ENCODE results near the gene FSD1. TPM values are rescaled to one million over a fixed set of nuclear protein-coding genes. Genes with fewer than 3 reads are reported as not detected.

The FSD1 gene
- total and polyA plus RNA-seq, 9 of the 15 experiments (the other 6 are each of a cell fraction or from before 2014, with no cell fraction given), result 0.11 to 1.9 (median 0.94) TPM; not detected in 1

DNA sequence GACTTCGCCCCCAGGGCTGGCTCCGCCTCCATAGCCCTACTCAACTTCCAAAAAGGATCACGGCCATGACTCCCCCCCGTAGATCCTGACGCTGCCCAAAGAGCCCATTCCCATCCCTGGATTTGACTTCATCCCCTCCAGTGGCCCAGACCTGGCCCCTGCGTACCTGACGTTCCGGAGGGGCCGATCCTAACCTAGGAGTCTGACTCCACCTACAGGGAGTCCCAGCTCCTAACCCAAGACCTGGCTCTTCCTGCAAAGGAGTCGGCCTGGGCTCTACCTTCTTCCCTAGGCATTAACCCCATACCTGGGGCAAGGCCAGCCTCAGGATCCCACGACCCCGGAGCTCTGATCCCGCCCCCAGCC lies 23.5 kb downstream of the FSD1 start:
- CTCF ChIA-PET (ENCODE audit: low intra/inter-chr PET ratio), result no interaction called here
- TF ChIP-seq CTBP1 (IDR thresholded peaks at IDR 0.05; ENCODE audit: borderline replicate concordance), result peak; percentile 27; the same call in 1 of the 2 replicates
- TF ChIP-seq, protein P1, sequence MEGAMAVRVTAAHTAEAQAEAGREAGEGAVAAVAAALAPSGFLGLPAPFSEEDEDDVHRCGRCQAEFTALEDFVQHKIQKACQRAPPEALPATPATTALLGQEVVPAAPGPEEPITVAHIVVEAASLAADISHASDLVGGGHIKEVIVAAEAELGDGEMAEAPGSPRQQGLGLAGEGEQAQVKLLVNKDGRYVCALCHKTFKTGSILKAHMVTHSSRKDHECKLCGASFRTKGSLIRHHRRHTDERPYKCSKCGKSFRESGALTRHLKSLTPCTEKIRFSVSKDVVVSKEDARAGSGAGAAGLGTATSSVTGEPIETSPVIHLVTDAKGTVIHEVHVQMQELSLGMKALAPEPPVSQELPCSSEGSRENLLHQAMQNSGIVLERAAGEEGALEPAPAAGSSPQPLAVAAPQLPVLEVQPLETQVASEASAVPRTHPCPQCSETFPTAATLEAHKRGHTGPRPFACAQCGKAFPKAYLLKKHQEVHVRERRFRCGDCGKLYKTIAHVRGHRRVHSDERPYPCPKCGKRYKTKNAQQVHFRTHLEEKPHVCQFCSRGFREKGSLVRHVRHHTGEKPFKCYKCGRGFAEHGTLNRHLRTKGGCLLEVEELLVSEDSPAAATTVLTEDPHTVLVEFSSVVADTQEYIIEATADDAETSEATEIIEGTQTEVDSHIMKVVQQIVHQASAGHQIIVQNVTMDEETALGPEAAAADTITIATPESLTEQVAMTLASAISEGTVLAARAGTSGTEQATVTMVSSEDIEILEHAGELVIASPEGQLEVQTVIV (CRISPR knock-in tag; IDR thresholded peaks at IDR 0.05; ENCODE audit: borderline replicate concordance), result peak; percentile 48; the same call in 1 of the 2 replicates
- no peak for TF ChIP-seq HDAC8 (tag; IDR thresholded peaks at IDR 0.05)
- TF ChIP-seq LCOR (CRISPR knock-in tag; IDR thresholded peaks at IDR 0.05), result peak; percentile 61; the same call in 1 of the 2 replicates
- no peak for TF ChIP-seq BRF1 (IDR thresholded peaks at IDR 0.05; ENCODE audit: borderline replicate concordance, extremely low read depth, insufficient read length)
- no peak for TF ChIP-seq HIVEP1 (CRISPR knock-in tag; IDR thresholded peaks at IDR 0.05)
- no peak for TF ChIP-seq TEAD1 (CRISPR knock-in tag; IDR thresholded peaks at IDR 0.05)
- TF ChIP-seq, protein P2, sequence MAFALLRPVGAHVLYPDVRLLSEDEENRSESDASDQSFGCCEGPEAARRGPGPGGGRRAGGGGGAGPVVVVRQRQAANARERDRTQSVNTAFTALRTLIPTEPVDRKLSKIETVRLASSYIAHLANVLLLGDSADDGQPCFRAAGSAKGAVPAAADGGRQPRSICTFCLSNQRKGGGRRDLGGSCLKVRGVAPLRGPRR (CRISPR knock-in tag; IDR thresholded peaks at IDR 0.05), result no peak
- no peak for TF ChIP-seq ZNF174 (CRISPR knock-in tag; IDR thresholded peaks at IDR 0.05)
- TF ChIP-seq ZSCAN29 (IDR thresholded peaks at IDR 0.05), result no peak
- no peak for TF ChIP-seq U2AF2 (optimal IDR thresholded peaks at IDR 0.05; ENCODE audit: low read depth, low read length)
- no peak for TF ChIP-seq SMAD3 (CRISPR knock-in tag; conservative IDR thresholded peaks at IDR 0.05)
- peak; percentile 52 for TF ChIP-seq HNRNPLL (IDR thresholded peaks at IDR 0.05; ENCODE audit: low read depth, low read length, poor library complexity, severe bottlenecking)
- no peak for TF ChIP-seq POLR2H (tag; IDR thresholded peaks at IDR 0.05; ENCODE audit: low read depth)
- TF ChIP-seq, protein P3, sequence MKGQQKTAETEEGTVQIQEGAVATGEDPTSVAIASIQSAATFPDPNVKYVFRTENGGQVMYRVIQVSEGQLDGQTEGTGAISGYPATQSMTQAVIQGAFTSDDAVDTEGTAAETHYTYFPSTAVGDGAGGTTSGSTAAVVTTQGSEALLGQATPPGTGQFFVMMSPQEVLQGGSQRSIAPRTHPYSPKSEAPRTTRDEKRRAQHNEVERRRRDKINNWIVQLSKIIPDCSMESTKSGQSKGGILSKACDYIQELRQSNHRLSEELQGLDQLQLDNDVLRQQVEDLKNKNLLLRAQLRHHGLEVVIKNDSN (CRISPR knock-in tag; IDR thresholded peaks at IDR 0.05), result no peak
- TF ChIP-seq JUN (IDR thresholded peaks at IDR 0.05; ENCODE audit: borderline replicate concordance, low read depth, low read length), result no peak
- no peak for TF ChIP-seq JUN (CRISPR knock-in tag; IDR thresholded peaks at IDR 0.05; ENCODE audit: borderline replicate concordance)
- TF ChIP-seq ZNF24 (IDR thresholded peaks at IDR 0.05), result no peak
- no peak for TF ChIP-seq ZNF121 (CRISPR knock-in tag; conservative IDR thresholded peaks at IDR 0.05)
- no peak for TF ChIP-seq ZNF551 (CRISPR knock-in tag; IDR thresholded peaks at IDR 0.05)
- no peak for TF ChIP-seq EP300 (IDR thresholded peaks at IDR 0.05; ENCODE audit: low read length)

More for the DNA sequence above, 23.5 kb downstream of the FSD1 start:
- DNase-seq (ENCODE audit: extremely low read depth in 1 of 4, low spot score in 3 of 4) (no peak), ATAC-seq (peak; percentile 50), FAIRE-seq (no peak)
- Histone ChIP-seq H3K9me3 (replicated peaks; ENCODE audit: control insufficient read depth, insufficient read depth, low read depth, low read length) (no peaks in the 10 kb centered on the region), H3K4me3 (peak overlapping the region; percentile 54), H3K79me2 (ENCODE audit: control insufficient read depth, insufficient read depth, low read length) (peaks cover 19% of the 10 kb centered on the region), H3K36me3 (ENCODE audit: control insufficient read depth, insufficient read depth, low read length) (peaks cover 4% of the 10 kb centered on the region), H4K20me1 (replicated peaks; ENCODE audit: control insufficient read depth, insufficient read depth, low read length) (peaks cover 7% of the 10 kb centered on the region; the same call in 1 of the 2 replicates), H3K4me1 (replicated peaks in 1 of 2; ENCODE audit: control insufficient read depth in 2 of 2, insufficient read depth in 2 of 2, low read length in 2 of 2) (peaks cover 2 to 52% of the 10 kb centered on the region in 2 experiments; a peak in 3 of 5 replicates), H3K9me1 (ENCODE audit: control insufficient read depth, insufficient read depth, low read length) (no peaks in the 10 kb centered on the region), H2AFZ (ENCODE audit: low read depth, low read length) (peak overlapping the region; percentile 95), H3K27me3 (ENCODE audit: control insufficient read depth in 2 of 2, insufficient read depth in 2 of 2, low read length in 2 of 2) (no peaks in the 10 kb centered on the region; a peak in 1 of 5 replicates), H3K27ac (ENCODE audit: extremely low read depth, low read depth, low read length) (peak overlapping the region; percentile 72; the same call in 2 of the 3 replicates), H3K4me2 (ENCODE audit: insufficient read depth, low read length) (peak overlapping the region; percentile 93), H3K9ac (ENCODE audit: insufficient read depth in 1 of 2, low read depth in 2 of 2, low read length in 2 of 2) (peak overlapping the region in 1 of 2 experiments; percentile 94; a peak in 2 of 4 replicates)
- in situ Hi-C loops (cut with MboI) (no loop called here), intact Hi-C loops (cut with micrococcal nuclease) (no loop called here)
- WGBS (ENCODE audit: insufficient coverage, low coverage, missing lambda C conversion rate), result 0% methylated on average over 9 of the region's 13 CpGs
- no TSS peak for BruUV-seq (replicated peaks)
- POLR2A ChIA-PET, result interaction anchor here (0.8 to 1.4 kb wide), 4 partner anchors 10 to 48 kb away, joined by 4 to 7 read pairs (median 6); partner anchors contain the start of gene MPND
